ENCODE results near the gene ALDOB. TPM values are rescaled to one million over a fixed set of nuclear protein-coding genes. Genes with fewer than 3 reads are reported as not detected.

ALDOB gene
- total RNA-seq, 2 experiments from 2014 or later, result not detected

DNA sequence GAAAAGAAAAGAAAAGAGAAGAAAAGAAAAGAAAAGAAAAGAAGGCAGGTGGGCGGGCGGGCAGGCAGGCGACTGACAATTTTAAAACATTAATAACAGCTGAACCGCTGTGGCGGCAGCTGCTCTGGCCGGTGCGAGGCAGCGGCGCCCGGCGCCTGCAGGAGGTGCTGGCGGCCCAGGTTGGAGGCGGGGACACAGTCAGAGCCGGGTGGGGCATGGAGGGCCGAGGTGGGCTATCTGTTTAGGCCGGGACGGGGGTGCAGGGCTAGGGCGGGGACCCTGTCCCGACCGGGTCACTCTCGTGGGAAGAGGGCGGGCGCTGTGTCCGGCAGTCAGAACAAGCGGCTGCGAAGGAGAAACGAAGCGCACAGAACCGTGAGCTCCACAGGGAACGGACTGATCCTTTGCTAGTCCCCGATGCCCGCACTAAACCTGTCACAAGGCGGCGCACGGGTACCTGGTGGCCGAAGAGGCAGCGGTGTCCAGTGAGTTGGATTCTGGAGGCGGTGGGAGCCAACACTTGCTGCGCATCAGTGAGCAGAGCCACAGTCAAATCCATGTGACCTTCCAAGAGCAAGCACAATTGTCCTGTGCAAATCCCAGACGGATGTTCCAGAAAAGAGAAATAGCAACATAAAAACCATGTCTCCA, 13.6 kb upstream of the ALDOB start:
- H3K4me3 Mint-ChIP-seq, result no peak overlapping the region
- H3K36me3 Mint-ChIP-seq (ENCODE audit: low read depth), result no peaks in the 10 kb centered on the region
- H3K4me1 Mint-ChIP-seq, result peaks cover 5% of the 10 kb centered on the region
- peaks cover 4% of the 10 kb centered on the region for H3K9me3 Mint-ChIP-seq
- H3K27ac Mint-ChIP-seq, result no peak overlapping the region
- DNase-seq, result peak; percentile 24
- POLR2A ChIA-PET, result no interaction called here
- H3K27me3 Mint-ChIP-seq, result peaks cover 47% of the 10 kb centered on the region
- CTCF ChIA-PET, result interaction anchor here (0.7 to 1.6 kb wide), 5 partner anchors 9 to 84 kb away, joined by 3 to 8 read pairs (median 4); partner anchors contain the start of gene RNF20

GRCh38 chr9:101448680-101449070, 13.1 kb upstream of the ALDOB start:
- Mint-ChIP-seq H3K9me3 (peaks cover 4% of the 10 kb centered on the region), H3K4me1 (peaks cover 5% of the 10 kb centered on the region), H3K27me3 (peaks cover 47% of the 10 kb centered on the region), H3K4me3 (peak overlapping the region; percentile 14), H3K36me3 (ENCODE audit: low read depth) (no peaks in the 10 kb centered on the region), H3K27ac (no peak overlapping the region)
- DNase-seq, result no peak
- POLR2A ChIA-PET, result no interaction called here
- CTCF ChIA-PET, result interaction anchor here (0.7 to 1.6 kb wide), 4 partner anchors 10 to 85 kb away, joined by 3 to 8 read pairs (median 4); partner anchors contain the start of gene RNF20

- ChIA-PET CTCF (interaction anchor here (1.3 kb wide), 1 partner anchor 13 kb away, joined by 3 read pairs; no protein-coding TSS in a partner anchor), POLR2A (no interaction called here)
- H3K4me1 Mint-ChIP-seq, result peaks cover 5% of the 10 kb centered on the region
- no peaks in the 10 kb centered on the region for H3K9me3 Mint-ChIP-seq
- no peak for DNase-seq
- H3K36me3 Mint-ChIP-seq (ENCODE audit: low read depth), result no peaks in the 10 kb centered on the region
- H3K4me3 Mint-ChIP-seq, result no peak overlapping the region
- no peak overlapping the region for H3K27ac Mint-ChIP-seq
- peaks cover 49% of the 10 kb centered on the region for H3K27me3 Mint-ChIP-seq
These were observed 11.2 kb upstream of the ALDOB start for GRCh38 chr9:101446732-101447131.

- Mint-ChIP-seq H3K27me3 (peaks cover 42% of the 10 kb centered on the region), H3K4me1 (peaks cover 5% of the 10 kb centered on the region), H3K27ac (no peak overlapping the region), H3K9me3 (no peaks in the 10 kb centered on the region), H3K36me3 (ENCODE audit: low read depth) (no peaks in the 10 kb centered on the region), H3K4me3 (no peak overlapping the region)
- CTCF ChIA-PET, result interaction anchor here (1.3 kb wide), 1 partner anchor 14 kb away, joined by 3 read pairs; no protein-coding TSS in a partner anchor
- POLR2A ChIA-PET, result no interaction called here
- no peak for DNase-seq
These were observed 9.9 kb upstream of the ALDOB start for GRCh38 chr9:101445353-101446029.

DNA sequence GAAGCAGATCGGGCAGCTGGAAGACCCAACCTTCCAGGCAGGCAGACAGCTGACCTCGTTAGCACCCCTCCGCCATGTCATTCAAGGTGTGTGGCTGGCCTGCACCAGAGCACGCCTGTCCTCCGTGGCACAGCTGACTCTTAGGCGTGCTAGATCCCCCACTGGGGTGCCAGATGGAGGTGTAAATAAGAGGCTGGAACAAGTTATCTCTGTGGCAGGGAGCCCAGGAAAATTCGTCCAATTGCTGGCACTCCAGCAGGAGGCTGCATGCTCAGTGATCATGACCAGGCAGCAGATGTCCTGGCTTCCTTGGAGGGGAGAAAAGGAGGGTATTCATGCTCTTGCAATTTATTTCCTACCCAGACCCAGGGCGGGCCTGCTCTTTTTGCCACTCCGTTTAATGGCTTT, 7.8 kb upstream of the ALDOB start:
- POLR2A ChIA-PET, result no interaction called here

DNA sequence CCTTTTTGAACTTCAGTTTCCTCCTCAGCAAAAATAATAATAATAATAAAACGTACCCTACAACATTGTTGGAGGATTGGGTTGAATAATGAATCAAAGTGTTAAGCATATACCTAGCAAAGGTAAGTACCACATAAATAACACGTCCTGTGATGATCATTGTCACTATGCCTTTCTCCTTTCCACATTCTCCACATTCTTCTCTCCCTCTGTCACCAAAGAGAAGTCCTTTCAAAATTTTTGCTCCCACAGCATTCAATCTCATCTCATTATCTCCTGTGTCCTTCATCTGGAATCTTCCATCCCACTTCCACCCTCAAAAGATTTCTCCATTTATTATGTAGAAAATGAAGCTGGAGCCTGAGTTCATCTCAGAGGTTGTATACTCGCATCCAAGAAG, 7.2 kb upstream of the ALDOB start:
- Mint-ChIP-seq H3K27ac (no peak overlapping the region), H3K4me3 (no peak overlapping the region), H3K27me3 (peaks cover 34% of the 10 kb centered on the region), H3K36me3 (ENCODE audit: low read depth) (no peaks in the 10 kb centered on the region), H3K9me3 (no peaks in the 10 kb centered on the region), H3K4me1 (no peaks in the 10 kb centered on the region)
- ChIA-PET POLR2A (no interaction called here), CTCF (no interaction called here)
- no peak for DNase-seq

More for the DNA sequence above, 7.8 kb upstream of the ALDOB start:
- Mint-ChIP-seq H3K4me1 (peaks cover under 1% of the 10 kb centered on the region), H3K4me3 (no peak overlapping the region), H3K27ac (no peak overlapping the region), H3K27me3 (peaks cover 37% of the 10 kb centered on the region), H3K36me3 (ENCODE audit: low read depth) (no peaks in the 10 kb centered on the region), H3K9me3 (no peaks in the 10 kb centered on the region)
- DNase-seq, result no peak
- CTCF ChIA-PET, result no interaction called here

- Mint-ChIP-seq H3K36me3 (ENCODE audit: low read depth) (no peaks in the 10 kb centered on the region), H3K4me3 (no peak overlapping the region), H3K9me3 (no peaks in the 10 kb centered on the region), H3K27me3 (peaks cover 34% of the 10 kb centered on the region), H3K4me1 (no peaks in the 10 kb centered on the region), H3K27ac (no peak overlapping the region)
- POLR2A ChIA-PET, result no interaction called here
- DNase-seq, result no peak
- CTCF ChIA-PET, result no interaction called here
These were observed 6.7 kb upstream of the ALDOB start for GRCh38 chr9:101442318-101442717.

DNA sequence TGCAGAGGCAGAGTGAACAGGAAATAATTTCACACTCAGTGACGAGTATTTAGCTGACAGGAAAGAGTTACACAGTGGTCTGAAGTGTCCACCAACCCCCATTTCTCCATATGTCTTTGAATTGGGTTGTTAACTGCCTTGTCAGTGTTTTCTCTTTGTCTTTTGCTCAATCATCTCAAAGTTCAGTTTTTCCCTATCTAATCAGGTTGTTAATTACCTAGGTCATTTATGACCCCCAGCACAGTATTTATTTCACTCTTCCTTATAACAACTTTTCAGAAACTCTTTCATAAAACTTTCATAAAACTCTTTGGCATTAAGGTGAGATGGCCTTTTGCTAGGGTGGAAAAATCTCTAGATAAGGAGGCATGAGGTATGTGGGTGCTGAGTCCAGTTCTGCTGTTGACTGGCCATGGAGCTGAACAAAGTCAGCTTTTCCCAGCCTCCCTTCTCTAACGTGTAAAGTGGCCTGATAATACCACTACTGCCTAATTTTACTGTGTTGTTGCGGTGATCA, 5.2 kb upstream of the ALDOB start:
- Mint-ChIP-seq H3K27me3 (peaks cover 27% of the 10 kb centered on the region), H3K36me3 (ENCODE audit: low read depth) (no peaks in the 10 kb centered on the region), H3K27ac (no peak overlapping the region), H3K4me1 (no peaks in the 10 kb centered on the region), H3K4me3 (no peak overlapping the region), H3K9me3 (no peaks in the 10 kb centered on the region)
- POLR2A ChIA-PET, result no interaction called here
- no peak for DNase-seq
- CTCF ChIA-PET, result no interaction called here

GRCh38 chr9:101438523-101438922, 2.9 kb upstream of the ALDOB start:
- H3K4me3 Mint-ChIP-seq, result no peak overlapping the region
- H3K27ac Mint-ChIP-seq, result no peak overlapping the region
- ChIA-PET POLR2A (no interaction called here), CTCF (interaction anchor here (0.9 kb wide), 1 partner anchor 91 kb away, joined by 3 read pairs; no protein-coding TSS in a partner anchor)
- H3K4me1 Mint-ChIP-seq, result no peaks in the 10 kb centered on the region
- peaks cover 19% of the 10 kb centered on the region for H3K27me3 Mint-ChIP-seq
- no peak for DNase-seq
- no peaks in the 10 kb centered on the region for H3K36me3 Mint-ChIP-seq (ENCODE audit: low read depth)
- H3K9me3 Mint-ChIP-seq, result no peaks in the 10 kb centered on the region

- H3K4me3 Mint-ChIP-seq, result no peak overlapping the region
- peaks cover 14% of the 10 kb centered on the region for H3K27me3 Mint-ChIP-seq
- H3K36me3 Mint-ChIP-seq (ENCODE audit: low read depth), result no peaks in the 10 kb centered on the region
- no peak overlapping the region for H3K27ac Mint-ChIP-seq
- no peak for DNase-seq
- ChIA-PET CTCF (interaction anchor here (0.9 kb wide), 1 partner anchor 92 kb away, joined by 3 read pairs; no protein-coding TSS in a partner anchor), POLR2A (no interaction called here)
- no peaks in the 10 kb centered on the region for H3K4me1 Mint-ChIP-seq
- no peaks in the 10 kb centered on the region for H3K9me3 Mint-ChIP-seq
These were observed 2.2 kb upstream of the ALDOB start for GRCh38 chr9:101437806-101438232.

GRCh38 chr9:101434998-101435397, 576 bp downstream of the ALDOB start:
- no peaks in the 10 kb centered on the region for H3K4me1 Mint-ChIP-seq
- no peaks in the 10 kb centered on the region for H3K9me3 Mint-ChIP-seq
- DNase-seq, result no peak
- no peak overlapping the region for H3K4me3 Mint-ChIP-seq
- H3K27ac Mint-ChIP-seq, result no peak overlapping the region
- ChIA-PET POLR2A (no interaction called here), CTCF (interaction anchor here (1.2 kb wide), 1 partner anchor 24 kb away, joined by 3 read pairs; no protein-coding TSS in a partner anchor)
- H3K27me3 Mint-ChIP-seq, result peaks cover 11% of the 10 kb centered on the region
- H3K36me3 Mint-ChIP-seq (ENCODE audit: low read depth), result no peaks in the 10 kb centered on the region

GRCh38 chr9:101433229-101433628, 2.3 kb downstream of the ALDOB start:
- Mint-ChIP-seq H3K4me3 (no peak overlapping the region), H3K27ac (no peak overlapping the region), H3K36me3 (ENCODE audit: low read depth) (no peaks in the 10 kb centered on the region), H3K9me3 (no peaks in the 10 kb centered on the region), H3K27me3 (peaks cover 6% of the 10 kb centered on the region), H3K4me1 (no peaks in the 10 kb centered on the region)
- DNase-seq, result no peak
- ChIA-PET CTCF (interaction anchor here (1.1 kb wide), 1 partner anchor 13 kb away, joined by 3 read pairs; no protein-coding TSS in a partner anchor), POLR2A (no interaction called here)

GRCh38 chr9:101432740-101433139, 2.8 kb downstream of the ALDOB start:
- ChIA-PET CTCF (interaction anchor here (1.1 kb wide), 1 partner anchor 13 kb away, joined by 3 read pairs; no protein-coding TSS in a partner anchor), POLR2A (no interaction called here)
- peaks cover 6% of the 10 kb centered on the region for H3K27me3 Mint-ChIP-seq
- no peak overlapping the region for H3K27ac Mint-ChIP-seq
- DNase-seq, result no peak
- no peaks in the 10 kb centered on the region for H3K9me3 Mint-ChIP-seq
- no peak overlapping the region for H3K4me3 Mint-ChIP-seq
- H3K4me1 Mint-ChIP-seq, result no peaks in the 10 kb centered on the region
- no peaks in the 10 kb centered on the region for H3K36me3 Mint-ChIP-seq (ENCODE audit: low read depth)
